Endothelial cell of umbilical vein (primary cell): Measurements from ENCODE around the gene PUS3. TPM values are rescaled to one million over a fixed set of nuclear protein-coding genes. Genes with fewer than 3 reads are reported as not detected.

Source experiments
- BruUV-seq: library from RNA; stranded (reverse); fragments of 400-500 nt; replicated peaks from 2 replicates; lab custom pipeline; 2021; lab: Mats Ljungman, UMichigan
- CTCF ChIA-PET: fragments of 300-600, 350-600 bp; sonication (Branson Sonifier 250); formaldehyde crosslinking; loops from one replicate; lab custom pipeline; 2021; ENCODE audit warnings: antibody characterized with exemption, inconsistent platforms; lab: Charles Lee
- POLR2A ChIA-PET: fragments of 300-600, 350-600 bp; sonication (Branson Sonifier 250); formaldehyde crosslinking; loops from one replicate; lab custom pipeline; 2021; ENCODE audit warnings: antibody characterized with exemption, inconsistent platforms; lab: Charles Lee
- DNase-seq: peaks from one replicate; pipeline ENCODE4 v3.0.0-alpha.2; 2011; ENCODE audit warnings: low read depth, low spot score
- FAIRE-seq: peaks from 2 replicates; lab custom pipeline; 2011; peaks lifted over from hg19 to GRCh38; lab: Jason Lieb, UNC
- H2AFZ ChIP-seq: 2 replicates; pipeline ENCODE4 v1.6.0; 2012; ENCODE audit warnings: low read depth, low read length, control low read depth, inconsistent platforms
- H3K27ac ChIP-seq: 2 replicates; pipeline ENCODE4 v1.5.1; 2011; ENCODE audit warnings: low read depth, mild to moderate bottlenecking, control low read depth, low read length, moderate library complexity; ENCODE audit not compliant: insufficient read depth
- H3K27me3 ChIP-seq, 2 experiments: 2 replicates each; pipeline versions ENCODE4 v1.6.0 to v1.6.1; 2011; ENCODE audit warnings: low read length in 2 of 2, mixed read lengths in 1 of 2; ENCODE audit not compliant: control insufficient read depth in 2 of 2, insufficient read depth in 2 of 2
- H3K36me3 ChIP-seq, 2 experiments: 2 replicates in 1 of 2; 3 replicates in 1 of 2; pipeline ENCODE4 v1.5.1; 2011; ENCODE audit warnings: low read length in 2 of 2, mild to moderate bottlenecking in 1 of 2, moderate library complexity in 1 of 2; ENCODE audit not compliant: control insufficient read depth in 2 of 2, insufficient read depth in 2 of 2; ENCODE audit errors: extremely low read depth in 1 of 2
- H3K4me1 ChIP-seq: 3 replicates; pipeline ENCODE4 v1.5.1; 2011; ENCODE audit warnings: mild to moderate bottlenecking, low read length; ENCODE audit not compliant: control insufficient read depth, insufficient read depth; ENCODE audit errors: extremely low read depth
- H3K4me2 ChIP-seq: 2 replicates; pipeline ENCODE4 v1.6.1; 2011; ENCODE audit warnings: low read length, control low read depth, mixed read lengths; ENCODE audit not compliant: insufficient read depth
- H3K4me3 ChIP-seq, 3 experiments: fragments of 200-600 bp in 1 of 3; sonication (generic), shearing (Covaris generic) in 1 of 3; replicated peaks in 1 of 3; 2 replicates each; pipeline ENCODE4 v1.5.1; 2011 to 2016; ENCODE audit warnings: control low read depth in 3 of 3, low read length in 3 of 3, mild to moderate bottlenecking in 2 of 3, inconsistent platforms in 1 of 3, low read depth in 1 of 3, moderate library complexity in 1 of 3; ENCODE audit not compliant: insufficient read depth in 1 of 3
- H3K79me2 ChIP-seq: 2 replicates; pipeline ENCODE4 v1.6.0; 2012; ENCODE audit warnings: low read length, inconsistent platforms; ENCODE audit not compliant: control insufficient read depth, insufficient read depth
- H3K9ac ChIP-seq: replicated peaks from 2 replicates; pipeline ENCODE3; 2011; ENCODE audit warnings: low read length, control low read depth; ENCODE audit not compliant: insufficient read depth; ENCODE audit errors: extremely low read depth
- H3K9me1 ChIP-seq: replicated peaks from 3 replicates; pipeline ENCODE4 v1.6.0; 2011; ENCODE audit warnings: mild to moderate bottlenecking, low read length; ENCODE audit not compliant: control insufficient read depth, insufficient read depth; ENCODE audit errors: extremely low read depth
- H3K9me3 ChIP-seq: replicated peaks from 2 replicates; pipeline ENCODE4 v1.5.1; 2012; ENCODE audit warnings: low read length, inconsistent platforms; ENCODE audit not compliant: control insufficient read depth, insufficient read depth
- H4K20me1 ChIP-seq: replicated peaks from 2 replicates; pipeline ENCODE3; 2011; ENCODE audit warnings: mild to moderate bottlenecking, low read length; ENCODE audit not compliant: control insufficient read depth, insufficient read depth; ENCODE audit errors: extremely low read depth
- CTCF ChIP-seq, 2 donors: IDR thresholded peaks; 1 replicate in 1 of 2; 2 replicates in 1 of 2; pipeline ENCODE4 v1.5.1; 2011; ENCODE audit warnings: low read length in 2 of 2, mild to moderate bottlenecking in 2 of 2, moderate library complexity in 2 of 2, control low read depth in 1 of 2, inconsistent platforms in 1 of 2, low read depth in 1 of 2; ENCODE audit not compliant: insufficient read depth in 1 of 2; ENCODE audit errors: extremely low read depth in 1 of 2
- EZH2 ChIP-seq: IDR thresholded peaks from 2 replicates; pipeline ENCODE4 v1.6.1; 2012; ENCODE audit warnings: borderline replicate concordance, low read depth, mild to moderate bottlenecking, moderate library complexity, low read length, inconsistent platforms; ENCODE audit not compliant: severe bottlenecking
- FOS ChIP-seq: IDR thresholded peaks from 2 replicates; pipeline ENCODE4 v1.6.1; 2011; ENCODE audit warnings: mild to moderate bottlenecking, low read length, moderate library complexity, borderline replicate concordance; ENCODE audit not compliant: insufficient read depth
- GATA2 ChIP-seq: IDR thresholded peaks from 2 replicates; pipeline ENCODE4 v1.7.0; 2011; ENCODE audit warnings: low read depth, mild to moderate bottlenecking, moderate library complexity, mixed read lengths, low read length; ENCODE audit not compliant: insufficient read length, insufficient read depth
- JUN ChIP-seq: IDR thresholded peaks from 2 replicates; pipeline ENCODE4 v1.6.1; 2011; ENCODE audit warnings: borderline replicate concordance, low read depth; ENCODE audit not compliant: insufficient read length, insufficient read depth
- MAX ChIP-seq: IDR thresholded peaks from 2 replicates; pipeline ENCODE4 v1.6.1; 2011; ENCODE audit not compliant: insufficient read depth, insufficient read length
- MYC ChIP-seq: IDR thresholded peaks from one replicate; pipeline ENCODE4 v1.6.1; 2011; ENCODE audit warnings: mild to moderate bottlenecking, low read depth, low read length
- POLR2A ChIP-seq: IDR thresholded peaks from 2 replicates; pipeline ENCODE4 v1.6.1; 2012; ENCODE audit warnings: low read depth, mild to moderate bottlenecking, control low read depth, low read length
- POLR2AphosphoS5 ChIP-seq: IDR thresholded peaks from 2 replicates; pipeline ENCODE4 v1.6.1; 2012; ENCODE audit warnings: low read depth, mild to moderate bottlenecking, control low read depth, low read length, moderate library complexity; ENCODE audit not compliant: insufficient read depth
- dilution Hi-C: fragments of 300-500 bp; cut with MboI; formaldehyde crosslinking; loops from one replicate; pipeline ENCODE4 v1.15.0; 2019; ENCODE audit warnings: low sequenced_read_pairs; ENCODE audit not compliant: extremely low pct_ligation_motif_present
- intact Hi-C: fragments of 100-400 bp; cut with micrococcal nuclease; formaldehyde crosslinking; loops from one replicate; pipeline ENCODE4 v1.10.0; 2022
- polyA plus RNA-seq, 4 experiments: library from polyadenylated mRNA; depleted of rRNA in 3 of 4; stranded (reverse) in 3 of 4; unstranded in 1 of 4; fragments of >200 nt; gene quantifications; 2 replicates each; pipeline versions ENCODE4 v1.2.1 to v1.2.3, GENCODE V29; 2011 to 2012; ENCODE audit warnings: missing spikeins in 1 of 4
- total RNA-seq: library from RNA; stranded (reverse); gene quantifications from 2 replicates; pipeline ENCODE4 v1.2.3, GENCODE V29; 2021

The PUS3 gene
- total and polyA plus RNA-seq, 2 donors (not counting 3 experiments of a cell fraction or from before 2014, with no cell fraction given) = 5.1 to 10.3 TPM

GRCh38 chr11:125887373-125888324, 15.4 kb downstream of the PUS3 start, which contains the start of gene HYLS1:
HYLS1 (plus strand) TSS chr11:125887668; CDS start chr11:125899369, 11,701 bp downstream.
- Histone ChIP-seq H2AFZ (peak within 1 kb of the TSS; percentile 68), H3K36me3 (peaks cover 0 to 2% of the 10 kb centered on the region in 2 experiments), H3K79me2 (peaks cover 38% of the 10 kb centered on the region), H3K4me3 (peak within 1 kb of the TSS; percentile 36 to 84 (median 73)), H3K4me2 (peak within 1 kb of the TSS; percentile 72), H3K4me1 (peaks cover 30% of the 10 kb centered on the region), H3K27ac (peak within 1 kb of the TSS; percentile 76), H3K27me3 (no peaks in the 10 kb centered on the region), H3K9ac (peak within 1 kb of the TSS; percentile 84), H3K9me1 (no peaks in the 10 kb centered on the region), H4K20me1 (no peaks in the 10 kb centered on the region), H3K9me3 (no peaks in the 10 kb centered on the region)
- intact Hi-C loops = loop anchor here (1.0 to 2.0 kb wide), 3 partner anchors 16 to 319 kb away; partner anchors contain the start of genes CHEK1, EI24 and PUS3
- TSS peak; percentile 29 for BruUV-seq
- FAIRE-seq = peak; percentile 84
- TF ChIP-seq JUN (no peak), POLR2AphosphoS5 (peak; percentile 45), FOS (no peak), GATA2 (no peak), EZH2 (no peak), MAX (peak; percentile 82), POLR2A (peak; percentile 91), MYC (no peak), CTCF (IDR thresholded peaks at IDR 0.05; ENCODE audit: extremely low read depth in 1 of 2, insufficient read depth in 1 of 2, low read depth in 1 of 2, low read length in 2 of 2) (peak in 1 of 2 donors; percentile 22)
- CTCF ChIA-PET = interaction anchor here (0.5 to 2.1 kb wide), 12 partner anchors 9 to 262 kb away, joined by 3 to 18 read pairs (median 4); partner anchors contain the start of genes CHEK1 and PUS3
- dilution Hi-C loops = no loop called here
- DNase-seq = peak; percentile 99
- POLR2A ChIA-PET = interaction anchor here (1.2 to 1.5 kb wide), 3 partner anchors 15 to 587 kb away, joined by 3 to 5 read pairs (median 3); partner anchors contain the start of gene PUS3
